GM18499 (cell line): ENCODE results near the gene ZNF598.
A peak's percentile ranks its signal among the peaks of the same experiment; 100 is the strongest.

Experiments used
- ATAC-seq: cut with Tn5 transposase; IDR thresholded peaks from one replicate; pipeline ENCODE4 v1.9.1; 2021; ENCODE audit warnings: moderate number of reproducible peaks; ENCODE audit not compliant: insufficient read depth, unreplicated experiment

ZNF598 gene

GRCh38 chr16:1979271-1980029 is 30.2 kb downstream of the ZNF598 start:
- ATAC-seq = no peak

- no peak for ATAC-seq
These were observed 31.0 kb downstream of the ZNF598 start for GRCh38 chr16:1978476-1979120.

- ATAC-seq = no peak
These were observed 31.7 kb downstream of the ZNF598 start for GRCh38 chr16:1977875-1978268.

GRCh38 chr16:1976951-1977874 is 32.4 kb downstream of the ZNF598 start:
- ATAC-seq = no peak

- ATAC-seq = no peak
These were observed 33.5 kb downstream of the ZNF598 start for GRCh38 chr16:1976216-1976520.

- ATAC-seq = no peak
These were observed 34.0 kb downstream of the ZNF598 start for GRCh38 chr16:1975432-1976215.

GRCh38 chr16:1974157-1975070 is 35.2 kb downstream of the ZNF598 start:
- ATAC-seq = no peak

GRCh38 chr16:1973461-1974156 is 36.0 kb downstream of the ZNF598 start:
- no peak for ATAC-seq

GRCh38 chr16:1972490-1972877 is 37.1 kb downstream of the ZNF598 start:
- ATAC-seq = no peak

GRCh38 chr16:1971796-1972489 is 37.7 kb downstream of the ZNF598 start, which contains the start of gene TBL3:
Gene TBL3 (plus strand): TSS chr16:1972053. CDS start chr16:1972165, 112 bp downstream.
- ATAC-seq = peak; percentile 41

- ATAC-seq = no peak
These were observed 41.3 kb downstream of the ZNF598 start for GRCh38 chr16:1968146-1968953.

- no peak for ATAC-seq
These were observed 43.2 kb downstream of the ZNF598 start, which contains the start of gene RNF151 for GRCh38 chr16:1966460-1966859. Gene RNF151 (plus strand): TSS chr16:1966856. CDS start chr16:1966882, 26 bp downstream.

GRCh38 chr16:1965396-1966001 is 44.1 kb downstream of the ZNF598 start:
- no peak for ATAC-seq

GRCh38 chr16:1964506-1965395 is 44.9 kb downstream of the ZNF598 start, which contains the start of gene RPS2:
Gene RPS2 (minus strand): TSS chr16:1964826. CDS start chr16:1964625, 201 bp downstream.
- no peak for ATAC-seq

- ATAC-seq = no peak
These were observed 45.7 kb downstream of the ZNF598 start for GRCh38 chr16:1963806-1964505.
